ENCODE results near the gene OSGIN1. TPM values are rescaled to one million over a fixed set of nuclear protein-coding genes. Genes with fewer than 3 reads are reported as not detected.

Gene OSGIN1
- total RNA-seq, 2 experiments from 2014 or later, result 2.1 to 2.6 TPM

DNA sequence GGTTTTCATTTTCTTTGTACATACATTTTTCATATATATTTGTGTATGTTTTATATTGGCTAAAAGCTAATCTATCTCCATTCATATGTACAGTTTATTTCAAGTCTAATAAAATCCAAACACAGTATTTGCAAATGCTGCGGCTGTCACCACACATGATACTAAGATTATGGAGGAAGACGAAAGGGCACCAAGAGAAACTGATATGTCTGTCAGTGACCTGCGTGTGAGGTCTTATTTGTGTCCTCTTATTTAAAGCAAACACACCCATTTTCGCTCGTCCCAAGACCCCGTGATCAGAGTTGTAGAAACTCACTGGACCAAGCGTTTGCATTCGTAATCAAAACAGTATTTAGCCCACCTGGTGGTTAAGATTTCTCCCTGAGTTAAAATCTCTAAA lies 45.9 kb upstream of the OSGIN1 start:
- H3K4me3 Mint-ChIP-seq, result no peak overlapping the region
- intact Hi-C loops (cut with DNase I, micrococcal nuclease), result no loop called here
- no peak overlapping the region for H3K27ac Mint-ChIP-seq
- Histone ChIP-seq H3K4me1 (ENCODE audit: insufficient read depth, low read length) (no peaks in the 10 kb centered on the region), H3K27me3 (ENCODE audit: control insufficient read depth in 1 of 2, insufficient read depth in 2 of 2, low read length in 2 of 2) (no peaks in the 10 kb centered on the region), H3K4me3 (ENCODE audit: low read length) (no peak overlapping the region), H3K36me3 (ENCODE audit: insufficient read depth, low read length) (peaks cover 45% of the 10 kb centered on the region), H3K27ac (ENCODE audit: low read depth in 1 of 2, low read length in 2 of 2) (no peak overlapping the region), H3K9me3 (ENCODE audit: control insufficient read depth in 1 of 2, insufficient read depth in 1 of 2, low read length in 2 of 2) (no peaks in the 10 kb centered on the region)
- no peaks in the 10 kb centered on the region for H3K9me3 Mint-ChIP-seq
- TF ChIP-seq, protein P1, sequence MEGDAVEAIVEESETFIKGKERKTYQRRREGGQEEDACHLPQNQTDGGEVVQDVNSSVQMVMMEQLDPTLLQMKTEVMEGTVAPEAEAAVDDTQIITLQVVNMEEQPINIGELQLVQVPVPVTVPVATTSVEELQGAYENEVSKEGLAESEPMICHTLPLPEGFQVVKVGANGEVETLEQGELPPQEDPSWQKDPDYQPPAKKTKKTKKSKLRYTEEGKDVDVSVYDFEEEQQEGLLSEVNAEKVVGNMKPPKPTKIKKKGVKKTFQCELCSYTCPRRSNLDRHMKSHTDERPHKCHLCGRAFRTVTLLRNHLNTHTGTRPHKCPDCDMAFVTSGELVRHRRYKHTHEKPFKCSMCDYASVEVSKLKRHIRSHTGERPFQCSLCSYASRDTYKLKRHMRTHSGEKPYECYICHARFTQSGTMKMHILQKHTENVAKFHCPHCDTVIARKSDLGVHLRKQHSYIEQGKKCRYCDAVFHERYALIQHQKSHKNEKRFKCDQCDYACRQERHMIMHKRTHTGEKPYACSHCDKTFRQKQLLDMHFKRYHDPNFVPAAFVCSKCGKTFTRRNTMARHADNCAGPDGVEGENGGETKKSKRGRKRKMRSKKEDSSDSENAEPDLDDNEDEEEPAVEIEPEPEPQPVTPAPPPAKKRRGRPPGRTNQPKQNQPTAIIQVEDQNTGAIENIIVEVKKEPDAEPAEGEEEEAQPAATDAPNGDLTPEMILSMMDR (IDR thresholded peaks at IDR 0.05), result no peak
- ChIA-PET CTCF (no interaction called here), POLR2A (no interaction called here)
- ATAC-seq (ENCODE audit: poor library complexity) (no peak), DNase-seq (no peak)
- H3K27me3 Mint-ChIP-seq, result no peaks in the 10 kb centered on the region
- H3K36me3 Mint-ChIP-seq (ENCODE audit: low read depth), result peaks cover 67% of the 10 kb centered on the region
- peaks cover 20% of the 10 kb centered on the region for H3K4me1 Mint-ChIP-seq (ENCODE audit: low read depth)

DNA sequence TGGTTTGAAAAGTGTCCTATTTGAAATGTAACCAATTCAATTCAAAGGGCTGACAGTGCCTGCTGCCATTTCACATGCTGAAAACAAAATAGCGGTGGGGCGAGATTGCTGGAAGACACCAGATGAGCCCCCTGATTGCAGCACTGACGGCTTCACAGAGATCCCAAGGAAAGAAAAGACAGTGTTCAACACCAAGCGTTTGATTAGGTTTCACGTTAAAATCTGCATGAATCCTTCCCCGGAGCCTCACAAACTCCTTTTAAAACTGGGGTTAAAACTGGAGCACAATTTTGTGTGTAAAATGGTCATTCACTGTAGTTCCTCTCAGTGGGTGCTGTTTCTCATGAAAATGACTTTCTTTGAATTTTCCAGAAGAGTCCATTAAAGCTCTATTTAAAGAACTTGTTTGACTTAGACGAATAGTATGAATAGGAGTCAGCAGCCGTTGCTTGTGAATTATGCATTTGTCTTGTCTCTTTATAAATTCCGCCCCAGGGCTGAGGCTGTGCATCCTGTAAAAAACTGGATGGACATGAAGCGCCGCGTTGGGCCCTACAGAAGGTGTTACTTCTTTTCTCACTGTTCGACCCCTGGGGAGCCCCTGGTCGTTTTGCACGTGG lies 45.3 kb upstream of the OSGIN1 start:
- H3K9me3 Mint-ChIP-seq, result no peaks in the 10 kb centered on the region
- intact Hi-C loops (cut with DNase I, micrococcal nuclease), result no loop called here
- TF ChIP-seq, protein P1 (IDR thresholded peaks at IDR 0.05), result no peak
- ChIA-PET CTCF (no interaction called here), POLR2A (no interaction called here)
- H3K36me3 Mint-ChIP-seq (ENCODE audit: low read depth), result peaks cover 74% of the 10 kb centered on the region
- H3K27ac ChIP-seq (ENCODE audit: low read depth in 1 of 2, low read length in 2 of 2), result no peak overlapping the region
- H3K27me3 Mint-ChIP-seq, result no peaks in the 10 kb centered on the region
- DNase-seq (no peak), ATAC-seq (ENCODE audit: poor library complexity) (no peak)
- no peaks in the 10 kb centered on the region for H3K27me3 ChIP-seq (ENCODE audit: control insufficient read depth in 1 of 2, insufficient read depth in 2 of 2, low read length in 2 of 2)
- H3K4me1 Mint-ChIP-seq (ENCODE audit: low read depth), result peaks cover 15% of the 10 kb centered on the region
- H3K9me3 ChIP-seq (ENCODE audit: control insufficient read depth in 1 of 2, insufficient read depth in 1 of 2, low read length in 2 of 2), result no peaks in the 10 kb centered on the region
- H3K27ac Mint-ChIP-seq, result no peak overlapping the region
- H3K4me3 Mint-ChIP-seq, result no peak overlapping the region
- peaks cover 51% of the 10 kb centered on the region for H3K36me3 ChIP-seq (ENCODE audit: insufficient read depth, low read length)
- H3K4me3 ChIP-seq (ENCODE audit: low read length), result no peak overlapping the region
- H3K4me1 ChIP-seq (ENCODE audit: insufficient read depth, low read length), result no peaks in the 10 kb centered on the region

DNA sequence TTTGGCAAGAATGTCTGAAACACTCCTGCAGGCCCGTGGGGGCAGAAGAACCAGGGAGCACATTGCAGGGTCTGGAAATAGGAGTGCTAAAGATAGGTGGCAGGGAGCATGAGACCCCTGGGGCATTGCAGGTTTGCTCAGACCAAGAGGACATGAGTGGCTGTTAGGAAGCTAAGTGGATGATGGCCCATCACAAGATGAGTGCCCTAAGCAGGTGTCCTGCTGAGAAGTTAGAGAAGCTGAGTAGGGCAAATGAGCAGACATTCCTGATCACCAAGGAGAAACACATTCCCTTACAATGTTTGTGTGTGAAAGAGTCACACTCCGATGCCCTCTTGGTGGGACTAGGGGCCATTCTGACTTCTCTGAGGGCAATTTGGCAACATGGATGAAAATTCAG lies 44.2 kb upstream of the OSGIN1 start:
- H3K4me1 Mint-ChIP-seq (ENCODE audit: low read depth), result peaks cover 6% of the 10 kb centered on the region
- no peak for DNase-seq
- CTCF ChIA-PET, result no interaction called here
- H3K4me3 Mint-ChIP-seq, result no peak overlapping the region
- Histone ChIP-seq H3K9me3 (ENCODE audit: control insufficient read depth in 1 of 2, insufficient read depth in 1 of 2, low read length in 2 of 2) (no peaks in the 10 kb centered on the region), H3K27ac (ENCODE audit: low read depth in 1 of 2, low read length in 2 of 2) (no peak overlapping the region), H3K4me1 (ENCODE audit: insufficient read depth, low read length) (no peaks in the 10 kb centered on the region), H3K27me3 (ENCODE audit: control insufficient read depth in 1 of 2, insufficient read depth in 2 of 2, low read length in 2 of 2) (no peaks in the 10 kb centered on the region), H3K4me3 (ENCODE audit: low read length) (no peak overlapping the region), H3K36me3 (ENCODE audit: insufficient read depth, low read length) (peaks cover 57% of the 10 kb centered on the region)
- no peak for ATAC-seq (ENCODE audit: poor library complexity)
- peaks cover 82% of the 10 kb centered on the region for H3K36me3 Mint-ChIP-seq (ENCODE audit: low read depth)
- H3K27ac Mint-ChIP-seq, result no peak overlapping the region
- H3K9me3 Mint-ChIP-seq, result no peaks in the 10 kb centered on the region
- intact Hi-C loops (cut with DNase I, micrococcal nuclease), result no loop called here
- POLR2A ChIA-PET, result no interaction called here
- H3K27me3 Mint-ChIP-seq, result no peaks in the 10 kb centered on the region
- TF ChIP-seq, protein P1 (IDR thresholded peaks at IDR 0.05), result no peak
